DMS79 treated with DMSO at 0.1 percent for 48 hours (cell line): ENCODE measurements around the gene PGLYRP1.

Source experiments
- DNase-seq: peaks from one replicate; lab custom pipeline; 2025; lab: John Stamatoyannopoulos, UW

The PGLYRP1 gene

DNA sequence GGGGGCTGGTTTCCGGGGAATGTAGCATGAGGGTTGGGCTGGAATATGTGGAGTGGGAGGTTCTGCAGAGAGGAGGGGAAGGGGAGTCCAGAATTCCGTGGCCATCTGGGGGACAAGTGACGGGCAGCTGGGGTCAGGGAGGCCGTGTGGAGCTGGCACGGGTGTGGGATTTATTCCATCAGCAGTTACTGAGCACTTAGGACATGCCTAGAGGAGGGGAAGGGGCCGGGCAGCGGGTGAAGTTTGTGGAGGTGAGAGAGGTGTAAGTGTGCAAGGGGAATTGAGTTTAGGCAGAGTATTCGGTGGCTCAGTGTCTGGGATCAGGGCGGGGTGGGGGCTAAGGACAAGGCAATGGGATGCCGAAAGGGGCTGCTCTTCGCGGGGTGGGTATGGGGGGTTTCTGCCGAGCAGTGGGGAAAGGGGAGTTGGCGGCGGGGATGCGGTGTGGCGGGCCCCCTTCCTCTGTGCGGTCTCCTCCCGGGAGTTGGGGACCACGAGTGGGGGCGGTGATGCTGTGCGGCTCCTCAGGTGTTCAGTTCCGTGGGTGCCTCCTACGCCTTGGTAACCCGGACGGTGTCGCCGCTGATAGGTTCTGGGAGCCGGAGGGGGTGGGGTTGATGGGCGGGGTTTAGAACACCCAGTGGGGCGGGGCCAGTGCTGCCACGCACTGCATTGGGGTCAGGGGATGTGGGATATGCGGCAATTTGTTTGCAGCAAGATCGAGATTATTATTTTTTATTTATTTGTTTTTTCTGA is 22.2 kb downstream of the PGLYRP1 start:
- peak; percentile 58 for DNase-seq

- no peak for DNase-seq
These were observed 23.2 kb downstream of the PGLYRP1 start for GRCh38 chr19:45999653-46000121.

DNA sequence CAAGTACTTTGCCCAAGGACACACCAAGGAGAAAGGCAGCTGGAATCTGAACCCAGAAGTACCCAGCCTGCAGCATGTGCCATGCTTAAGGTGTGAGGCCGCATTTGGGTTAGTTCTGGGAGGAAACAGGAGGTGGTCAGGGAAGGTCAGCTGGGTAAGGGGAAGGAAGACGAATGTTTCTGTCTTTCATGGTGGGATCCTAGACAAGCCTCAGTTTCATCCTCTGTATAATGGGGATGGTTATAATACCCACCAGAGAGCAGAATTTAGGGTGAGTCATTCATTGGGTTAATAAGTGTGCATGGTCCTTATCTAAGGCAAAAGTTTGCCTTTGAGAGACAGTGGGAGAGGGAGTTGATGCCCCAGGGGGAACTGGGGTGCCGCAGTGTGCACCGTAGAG is 24.0 kb downstream of the PGLYRP1 start:
- no peak for DNase-seq

GRCh38 chr19:45996933-45997332 is 25.9 kb downstream of the PGLYRP1 start:
- no peak for DNase-seq

DNA sequence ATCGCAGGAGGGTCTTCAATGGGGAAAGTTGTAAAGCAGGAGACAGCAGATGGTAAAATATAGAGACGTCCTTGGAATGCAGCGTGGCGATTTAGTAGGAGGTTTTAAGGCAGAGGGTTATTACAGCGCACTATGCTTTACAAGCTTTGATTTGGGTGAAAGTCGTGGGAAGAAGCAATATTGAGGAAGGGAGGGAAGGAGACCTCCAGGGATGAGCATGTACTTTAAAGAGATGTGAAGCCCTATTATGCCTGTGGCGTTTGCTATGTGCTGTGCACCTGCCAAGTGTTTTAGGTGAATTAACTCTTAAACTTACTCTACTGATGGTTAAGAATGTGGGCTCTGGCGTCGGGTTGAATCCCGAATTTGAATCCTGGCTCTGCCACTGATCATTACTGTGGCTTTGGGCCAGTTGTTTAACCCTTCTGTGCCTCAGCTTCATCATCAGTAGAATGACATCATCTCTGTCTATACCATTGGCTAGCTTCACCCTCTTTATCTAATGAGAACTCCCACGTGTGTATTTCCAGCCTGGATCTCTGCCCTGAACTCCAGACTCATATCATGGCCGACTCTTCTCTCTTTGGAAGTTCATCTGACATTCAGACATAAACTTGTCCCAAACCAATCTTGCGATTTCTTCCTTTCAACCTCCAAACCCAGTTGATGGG is 27.0 kb downstream of the PGLYRP1 start:
- DNase-seq, result no peak

DNA sequence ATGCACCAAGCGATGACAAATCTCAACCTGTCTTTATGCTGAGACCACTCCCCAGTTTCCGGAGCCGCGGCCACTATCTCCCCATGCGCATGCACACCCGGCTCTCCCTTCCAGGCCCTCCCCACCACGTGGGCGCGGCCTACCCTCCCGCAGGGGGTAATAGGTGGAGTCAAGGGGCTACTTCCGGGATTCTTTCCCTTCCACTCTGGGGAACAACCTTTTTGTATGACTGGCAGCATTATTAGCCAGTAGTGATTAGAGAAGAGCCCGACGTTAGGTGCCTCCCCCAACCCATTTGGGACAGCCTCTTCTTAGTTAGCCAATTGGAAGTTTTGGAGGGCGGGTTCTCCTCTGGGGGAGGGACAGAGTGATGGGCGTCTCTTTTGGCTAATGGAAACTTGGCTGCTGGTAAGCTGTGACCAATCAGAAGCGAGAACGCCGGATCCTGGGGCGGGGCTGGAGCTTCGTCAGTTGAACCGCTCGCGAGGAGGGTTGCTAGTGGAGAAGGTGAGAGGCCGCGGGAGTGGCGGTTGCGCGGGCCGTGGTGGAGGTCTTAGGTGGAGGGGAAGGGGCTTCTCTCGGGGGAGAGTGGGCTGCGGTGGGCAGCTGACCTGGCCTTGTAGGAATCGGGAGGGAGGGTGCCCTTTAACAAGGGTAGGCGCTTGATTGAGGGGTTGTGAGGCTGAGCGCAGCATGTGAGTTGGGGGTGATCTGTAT is 27.7 kb downstream of the PGLYRP1 start, which contains the start of gene CCDC61:
Gene CCDC61, plus strand, starts transcription at position 470 of the 717 bp plus-strand sequence. CDS start 7,552 bp downstream, outside the sequence.
- DNase-seq, result peak; percentile 99

DNA sequence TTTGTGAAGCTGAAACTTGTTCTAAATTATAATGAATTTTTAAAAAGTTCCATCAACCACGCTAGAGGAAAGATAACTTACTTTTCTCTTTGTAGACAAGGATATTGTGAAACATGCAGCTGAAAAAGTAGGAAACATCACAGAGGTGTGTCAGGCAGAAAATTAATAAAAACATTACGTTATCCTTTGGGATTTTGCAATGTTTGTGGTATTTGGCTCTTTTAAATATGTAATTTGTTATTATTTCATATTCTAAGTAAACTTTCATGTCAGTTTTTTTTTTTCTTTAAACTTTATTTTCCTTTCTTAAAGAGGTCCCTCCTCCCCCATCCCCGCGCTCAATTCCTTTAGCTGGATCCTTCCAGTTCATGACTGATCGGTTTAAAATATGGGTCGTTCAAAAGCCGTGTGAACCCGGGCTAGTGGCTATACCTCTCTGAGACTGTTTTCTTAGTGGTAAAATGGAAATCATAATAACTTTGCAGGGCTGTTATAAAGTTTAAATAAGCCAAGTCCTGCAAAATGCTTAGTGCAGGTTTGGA is 28.3 kb downstream of the PGLYRP1 start:
- DNase-seq, result no peak

DNA sequence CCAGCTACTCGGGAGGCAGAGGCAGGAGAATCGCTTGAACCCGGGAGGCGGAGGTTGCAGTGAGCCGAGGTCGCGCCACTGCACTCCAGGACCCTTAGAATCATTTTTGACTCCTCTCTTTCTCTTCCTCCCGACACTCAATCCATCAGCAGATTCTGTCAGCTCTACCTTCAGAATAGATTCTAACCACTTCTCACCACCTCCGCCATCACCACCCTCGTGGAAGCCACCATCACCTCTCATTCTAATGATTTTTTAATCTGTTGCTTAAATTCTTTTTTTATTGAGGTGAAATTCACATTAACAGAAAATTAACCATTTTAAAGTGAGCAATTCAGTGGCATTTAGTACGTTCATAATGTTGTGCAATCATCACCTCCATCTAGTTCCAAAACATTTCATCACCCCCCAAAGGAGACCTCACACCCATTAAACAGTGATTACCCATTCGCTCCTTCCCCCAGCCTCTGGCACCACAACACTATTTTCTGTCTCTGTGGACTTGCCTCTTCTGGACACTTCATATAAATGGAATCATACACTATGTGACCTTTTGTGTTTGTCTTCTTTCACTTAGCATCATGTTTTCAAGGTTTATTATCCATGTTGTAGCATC is 32.6 kb downstream of the PGLYRP1 start:
- DNase-seq, result no peak

DNA sequence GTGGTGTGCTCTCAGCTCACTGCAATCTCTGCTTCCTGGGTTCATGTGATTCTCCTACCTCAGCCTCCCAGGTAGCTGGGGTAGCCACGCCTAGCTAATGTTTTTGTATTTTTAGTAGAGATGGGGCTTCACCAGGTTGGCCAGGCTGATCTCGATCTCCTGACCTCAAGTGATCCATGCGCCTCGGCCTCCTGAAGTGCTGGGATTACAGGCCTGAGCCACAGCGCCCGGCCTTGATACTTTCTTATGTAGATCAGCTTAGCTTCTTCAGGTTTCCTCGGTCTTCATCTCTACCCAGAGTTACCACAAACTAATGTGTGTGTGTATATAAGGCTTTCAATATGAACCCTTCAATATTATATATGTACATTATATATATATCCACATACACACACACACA is 37.5 kb downstream of the PGLYRP1 start:
- DNase-seq, result no peak

- no peak for DNase-seq
These were observed 41.5 kb downstream of the PGLYRP1 start for GRCh38 chr19:45981350-45981749.

DNA sequence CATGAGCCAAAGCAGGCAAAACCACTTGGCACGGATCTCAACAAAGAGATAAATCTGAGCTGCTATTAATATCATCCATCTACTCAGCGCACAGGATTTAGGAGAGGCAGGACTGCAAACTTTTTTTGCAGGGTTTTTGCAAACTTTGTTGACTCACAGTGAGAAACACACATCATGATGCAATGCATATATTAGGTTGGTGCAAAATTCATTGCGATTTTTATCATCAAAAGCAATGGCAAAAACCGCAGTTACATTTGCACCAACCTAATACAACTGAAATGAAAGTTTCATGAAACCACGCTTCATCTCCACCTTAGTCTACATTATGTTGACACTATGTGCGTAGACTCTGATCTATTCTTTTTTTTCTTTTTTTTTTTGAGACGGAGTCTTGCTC is 44.7 kb downstream of the PGLYRP1 start:
- no peak for DNase-seq

GRCh38 chr19:45976178-45976577 is 46.7 kb downstream of the PGLYRP1 start:
- peak; percentile 40 for DNase-seq

DNA sequence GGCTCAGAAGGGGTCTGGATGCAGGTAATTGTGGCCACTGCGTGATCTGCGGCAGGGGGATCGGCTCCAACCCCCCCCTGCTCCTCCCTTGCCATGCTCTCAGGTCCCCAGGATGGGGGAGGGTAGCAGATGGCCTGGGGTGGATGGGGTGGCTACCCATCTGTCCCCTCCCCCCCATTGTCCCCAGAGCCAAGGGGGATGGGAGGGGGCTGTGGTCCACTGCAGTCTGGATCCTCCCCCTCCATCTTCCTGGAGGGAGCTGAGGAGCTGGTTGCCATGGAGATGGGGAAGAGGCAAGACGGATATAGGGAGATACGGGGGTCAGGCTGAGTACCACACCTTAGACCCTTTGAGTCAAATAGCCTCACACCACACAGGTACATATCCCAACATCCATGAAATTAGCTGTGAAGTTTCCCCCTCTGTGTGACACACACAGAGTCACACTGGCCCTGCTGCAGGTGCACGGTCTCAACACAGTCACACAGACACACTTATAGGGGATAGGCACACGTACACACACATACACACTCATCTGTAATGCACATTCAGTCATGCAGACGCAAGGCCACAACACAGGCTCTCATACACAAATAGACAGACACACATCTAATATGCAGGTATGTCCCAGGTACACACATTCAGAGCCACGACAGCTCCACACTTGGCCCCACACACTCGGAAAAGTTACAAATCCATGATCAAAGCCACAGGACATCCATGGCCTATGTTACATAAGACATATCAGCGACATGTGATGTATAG is 47.4 kb downstream of the PGLYRP1 start:
- DNase-seq, result no peak

DNA sequence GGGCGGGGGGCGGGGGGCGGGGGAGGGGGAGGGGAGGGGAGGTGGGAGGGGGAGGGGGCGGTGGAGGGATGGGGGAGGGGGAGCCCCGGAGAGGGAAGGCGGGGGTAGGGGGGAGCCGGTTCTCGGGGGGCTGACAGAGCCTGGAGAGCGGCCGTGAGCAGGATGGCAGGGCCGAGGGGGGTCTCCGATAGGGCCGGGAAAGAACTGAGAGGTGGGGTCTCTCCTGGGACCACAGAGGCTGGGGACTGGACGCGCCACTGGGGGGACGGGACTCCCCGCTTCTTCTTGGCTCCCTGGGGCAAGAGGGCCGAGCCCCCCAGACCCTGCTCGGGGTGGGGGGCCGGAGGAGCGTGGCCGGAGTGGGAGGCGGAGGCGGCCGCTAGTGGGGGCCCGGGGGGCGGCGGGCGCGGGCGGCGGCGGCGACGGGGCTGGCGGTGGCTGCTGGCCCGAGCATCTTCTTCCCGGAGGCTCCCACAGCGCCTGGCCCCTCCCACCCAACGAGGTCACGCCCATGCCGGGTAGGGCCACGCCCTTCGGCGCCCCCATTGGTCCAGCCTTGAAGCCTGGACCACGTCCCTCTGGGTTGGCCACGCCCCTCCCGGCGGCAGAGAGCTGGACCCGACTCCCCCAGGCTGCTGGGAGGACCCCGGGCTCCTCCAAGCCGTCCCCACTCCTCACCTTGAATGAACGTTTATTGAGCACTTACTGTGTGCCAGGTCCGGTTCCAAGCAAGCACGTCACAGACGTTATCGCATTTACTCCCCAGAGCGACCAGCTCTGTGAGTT is 49.1 kb downstream of the PGLYRP1 start, which contains the start of gene NOVA2:
Gene NOVA2, minus strand, starts transcription at position 313 of the 786 bp plus-strand sequence. CDS start 514 bp downstream, outside the sequence.
- peak; percentile 21 for DNase-seq

- DNase-seq, result no peak
These were observed 49.8 kb downstream of the PGLYRP1 start for GRCh38 chr19:45972947-45973540.

GRCh38 chr19:45972081-45972946 is 50.5 kb downstream of the PGLYRP1 start:
- DNase-seq, result peak; percentile 14

DNA sequence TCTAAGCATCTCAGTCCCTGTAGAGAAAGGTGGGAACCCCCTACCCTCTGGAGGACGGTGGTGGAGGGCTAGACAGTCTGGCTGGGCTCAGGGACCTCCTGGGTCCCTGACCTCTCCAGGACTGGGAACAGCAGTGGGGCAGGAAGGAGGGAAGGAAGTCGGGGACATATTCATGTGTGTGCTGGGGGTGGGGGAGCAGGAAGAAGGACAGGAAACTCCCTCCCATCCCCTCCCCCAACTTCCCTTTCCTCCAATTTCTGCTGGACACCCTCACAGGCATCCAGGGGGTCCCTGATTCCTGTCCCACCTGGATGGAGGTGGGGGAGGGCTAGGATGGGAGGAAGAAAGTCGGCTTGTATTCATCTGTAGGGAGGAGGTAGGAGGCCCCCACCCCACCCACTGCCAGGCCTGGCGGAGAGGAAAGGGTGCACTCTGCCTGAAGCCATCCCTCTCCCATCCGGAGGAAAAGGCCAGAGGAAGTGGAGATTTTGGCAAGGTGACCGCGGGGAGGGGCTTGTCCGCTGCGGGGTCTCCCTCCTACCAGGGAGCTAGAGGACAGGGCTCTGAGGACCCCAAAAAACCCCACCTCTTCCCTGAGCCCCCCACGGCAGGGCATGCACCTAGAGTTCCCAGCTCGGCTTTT is 51.5 kb downstream of the PGLYRP1 start:
- DNase-seq, result no peak

GRCh38 chr19:45969676-45970075 is 53.2 kb downstream of the PGLYRP1 start:
- no peak for DNase-seq
